HS-5 (cell line): ENCODE measurements around the gene PDGFC.

Experiments
- DNase-seq: peaks from one replicate; pipeline ENCODE4 v3.0.0-alpha.2; 2012; ENCODE audit warnings: low read depth

PDGFC gene

GRCh38 chr4:156829201-156829873 lies 142.3 kb downstream of the PDGFC start:
- DNase-seq, result no peak

- no peak for DNase-seq
Measured at GRCh38 chr4:156827519-156827918, 144.1 kb downstream of the PDGFC start.

DNA sequence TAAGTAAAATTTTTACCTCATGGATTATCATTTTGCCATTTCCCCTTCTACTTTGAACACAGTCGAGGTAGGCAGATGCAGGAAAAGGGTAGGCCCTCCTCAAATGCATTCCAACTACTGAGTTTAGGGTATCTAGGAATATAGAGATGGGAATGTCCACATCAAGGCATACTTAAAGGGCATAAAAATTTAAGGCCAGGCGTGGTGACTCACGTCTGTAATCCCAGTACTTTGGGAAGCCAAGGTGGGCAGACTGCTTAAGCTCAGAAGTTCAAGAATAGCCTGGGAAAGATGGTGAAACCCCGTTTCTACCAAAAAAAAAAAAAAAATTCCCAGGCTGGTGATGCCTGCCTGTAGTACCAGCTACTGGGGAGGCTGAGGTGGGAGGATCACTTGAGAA lies 146.5 kb downstream of the PDGFC start:
- no peak for DNase-seq

DNA sequence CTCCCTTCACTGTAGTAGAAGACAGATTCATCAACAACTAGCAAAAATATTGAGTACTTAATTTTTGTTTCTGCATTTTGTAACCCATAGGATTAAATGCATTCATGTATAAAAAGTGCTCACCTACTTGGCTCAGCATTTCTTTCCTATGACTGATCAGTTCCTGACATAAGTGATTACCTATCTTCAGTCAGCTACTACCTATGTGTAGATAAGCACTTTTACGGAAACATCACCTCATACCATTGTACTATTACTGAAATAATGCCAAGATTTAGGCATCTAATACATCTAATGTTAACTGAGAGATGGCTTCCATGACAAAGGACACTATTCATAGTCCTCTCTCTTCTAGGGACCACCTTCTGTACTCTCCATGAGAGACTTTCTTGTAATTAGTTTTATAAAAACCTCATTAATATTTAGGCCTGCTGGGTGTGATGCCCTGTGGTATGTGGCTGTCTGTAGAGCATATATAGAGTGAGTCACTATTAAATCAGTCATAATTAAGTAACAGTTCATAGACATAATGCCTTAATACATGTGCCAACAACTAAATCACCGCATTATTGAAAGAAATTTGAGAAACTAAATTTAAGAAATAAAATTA lies 147.0 kb downstream of the PDGFC start:
- no peak for DNase-seq

DNA sequence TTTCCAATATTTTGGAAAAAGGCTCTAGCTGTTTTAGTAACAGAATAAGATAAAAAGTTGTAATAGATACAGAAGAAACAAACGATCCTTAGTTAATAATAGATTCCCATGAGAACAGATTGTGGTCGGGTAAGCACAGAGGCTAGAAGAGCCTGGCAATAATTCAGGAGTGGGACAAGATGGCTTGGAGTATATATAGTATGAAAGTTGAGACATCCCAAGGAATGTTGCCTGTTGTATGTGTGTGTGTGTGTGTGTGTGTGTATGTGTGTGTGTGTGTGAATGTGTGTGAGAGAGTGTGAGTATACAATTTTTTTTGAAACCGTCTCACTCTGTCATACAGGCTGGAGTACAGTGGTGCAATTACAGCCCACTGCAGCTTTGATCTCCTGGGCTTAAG lies 150.7 kb downstream of the PDGFC start:
- no peak for DNase-seq

DNA sequence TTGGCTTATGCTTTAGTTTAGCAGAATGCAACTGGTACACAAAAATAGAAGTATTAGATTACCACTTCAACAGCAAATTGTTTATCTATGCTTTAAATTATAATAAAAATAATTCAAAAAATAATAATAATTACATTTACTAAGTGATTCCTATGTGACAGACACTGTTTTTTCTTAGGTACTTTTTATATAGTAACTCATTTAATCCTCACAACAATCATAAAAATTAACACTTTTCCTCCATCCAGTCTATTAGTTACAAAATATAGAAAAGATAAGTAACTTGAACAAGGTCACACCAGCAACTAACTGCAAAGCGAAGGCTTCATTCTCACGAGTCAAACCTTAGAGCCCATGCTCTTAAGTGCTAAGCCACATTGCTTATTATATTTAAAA lies 155.2 kb downstream of the PDGFC start:
- DNase-seq, result no peak

GRCh38 chr4:156815717-156816359 lies 155.8 kb downstream of the PDGFC start:
- DNase-seq, result no peak

GRCh38 chr4:156811963-156812362 lies 159.6 kb downstream of the PDGFC start:
- no peak for DNase-seq

- DNase-seq, result no peak
Measured at GRCh38 chr4:156811286-156811685, 160.3 kb downstream of the PDGFC start.

GRCh38 chr4:156805696-156806095 lies 165.9 kb downstream of the PDGFC start:
- no peak for DNase-seq

DNA sequence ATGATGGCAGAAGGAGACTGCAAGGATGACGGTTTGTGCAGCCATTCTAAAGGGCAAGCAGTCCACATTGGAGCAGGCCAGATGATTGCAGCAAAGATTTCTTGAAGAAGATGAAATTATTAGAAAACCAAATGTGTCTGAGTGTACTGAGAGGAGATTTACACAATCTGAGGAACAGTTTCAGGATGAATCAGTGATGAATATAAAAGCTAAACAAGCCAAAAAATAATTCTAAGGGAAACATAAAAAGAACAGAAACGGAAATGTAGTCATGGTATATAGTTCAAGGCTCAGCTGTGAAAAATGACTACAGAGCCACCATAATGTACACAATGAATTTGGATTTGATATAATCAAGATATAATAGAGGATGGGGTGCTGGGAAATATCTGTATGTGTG lies 168.5 kb downstream of the PDGFC start:
- peak; percentile 46 for DNase-seq

DNA sequence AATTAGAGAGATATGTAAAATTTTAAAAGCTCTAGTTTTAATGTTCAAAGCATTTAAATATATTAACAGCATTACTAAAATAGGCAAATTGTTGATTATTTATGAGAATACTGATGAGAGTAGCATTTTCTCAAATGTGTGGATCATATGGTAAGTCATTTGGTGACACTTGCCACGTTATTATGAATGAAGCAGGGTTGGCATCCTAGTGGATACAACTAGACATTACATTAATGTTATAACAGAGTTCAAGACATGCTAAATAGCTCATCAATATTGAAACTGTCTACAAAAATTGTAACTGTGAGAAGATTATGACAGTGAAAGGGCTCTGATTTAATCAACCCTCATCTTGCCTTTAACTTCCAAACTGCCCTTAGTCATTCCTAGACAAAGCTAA lies 171.1 kb downstream of the PDGFC start:
- no peak for DNase-seq

DNA sequence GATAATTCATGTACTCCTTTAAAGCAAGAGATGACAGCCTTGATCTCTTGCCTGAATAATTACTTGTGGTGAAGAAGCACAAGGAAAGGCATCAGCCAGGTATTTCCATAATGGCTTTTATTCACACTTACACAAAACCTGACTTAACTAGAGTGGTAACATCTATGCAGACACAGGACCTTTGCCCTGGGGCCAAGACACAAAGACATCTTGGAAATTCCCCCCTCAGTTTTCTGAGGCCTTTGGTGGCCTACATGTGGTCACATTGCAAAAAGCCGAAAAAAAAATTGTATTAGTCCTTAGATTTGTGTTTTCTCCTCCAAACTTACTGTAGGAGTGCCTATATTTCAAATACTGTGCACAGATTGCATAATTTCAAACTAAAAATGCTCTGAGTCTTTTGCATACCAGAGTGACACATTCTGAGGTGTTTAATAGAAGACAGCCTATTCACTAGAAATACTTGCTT lies 172.4 kb downstream of the PDGFC start:
- DNase-seq, result peak; percentile 70

- no peak for DNase-seq
Measured at GRCh38 chr4:156798438-156798837, 173.2 kb downstream of the PDGFC start.

GRCh38 chr4:156797206-156797605 lies 174.4 kb downstream of the PDGFC start:
- DNase-seq, result no peak

DNA sequence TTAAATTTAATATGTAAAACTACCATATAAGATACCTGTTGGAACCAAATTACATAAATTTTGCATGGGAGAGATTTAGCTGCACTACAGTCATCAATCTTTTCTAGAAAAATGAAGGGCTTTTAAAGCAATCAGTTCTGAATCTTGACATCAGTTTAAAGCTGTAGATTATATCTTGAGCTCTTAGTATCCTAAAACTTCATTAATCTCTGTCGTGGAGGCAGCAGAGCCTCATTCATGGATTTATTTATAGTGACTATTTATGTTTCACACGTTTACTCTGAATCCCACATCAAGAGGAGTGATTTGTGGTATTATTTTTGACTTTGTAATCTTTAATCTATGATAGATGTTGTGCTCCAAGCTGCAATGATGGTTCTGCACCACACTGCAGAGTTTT lies 175.9 kb downstream of the PDGFC start:
- DNase-seq, result no peak

GRCh38 chr4:156794863-156795262 lies 176.7 kb downstream of the PDGFC start:
- no peak for DNase-seq

DNA sequence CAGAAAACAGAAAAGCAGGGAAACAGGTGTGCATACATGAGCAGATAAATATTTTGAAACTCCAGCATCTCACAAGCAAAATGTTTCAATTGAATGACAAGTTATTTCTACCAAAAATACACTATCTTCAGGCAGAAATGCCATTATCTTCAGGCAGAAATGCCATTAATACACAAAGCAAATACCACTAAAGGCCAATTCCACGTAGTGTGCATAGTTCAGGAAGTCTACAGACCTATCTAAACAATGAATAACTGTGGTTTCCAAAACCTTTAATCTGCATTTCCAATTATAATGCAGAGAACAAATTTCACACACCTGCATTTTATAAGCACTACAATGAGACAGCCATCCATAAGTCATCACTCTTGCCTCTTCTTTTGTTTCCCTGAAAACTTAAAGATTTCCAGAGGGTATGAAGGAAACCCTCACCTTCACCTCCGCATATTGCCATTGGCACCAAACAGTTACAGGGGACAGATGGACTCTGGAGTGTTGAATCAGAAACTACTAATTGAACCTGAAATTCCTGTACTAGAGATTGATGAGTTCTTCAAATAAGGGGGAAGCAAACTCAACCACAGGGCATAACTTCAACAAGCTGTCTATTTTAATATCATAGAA lies 179.0 kb downstream of the PDGFC start:
- no peak for DNase-seq

DNA sequence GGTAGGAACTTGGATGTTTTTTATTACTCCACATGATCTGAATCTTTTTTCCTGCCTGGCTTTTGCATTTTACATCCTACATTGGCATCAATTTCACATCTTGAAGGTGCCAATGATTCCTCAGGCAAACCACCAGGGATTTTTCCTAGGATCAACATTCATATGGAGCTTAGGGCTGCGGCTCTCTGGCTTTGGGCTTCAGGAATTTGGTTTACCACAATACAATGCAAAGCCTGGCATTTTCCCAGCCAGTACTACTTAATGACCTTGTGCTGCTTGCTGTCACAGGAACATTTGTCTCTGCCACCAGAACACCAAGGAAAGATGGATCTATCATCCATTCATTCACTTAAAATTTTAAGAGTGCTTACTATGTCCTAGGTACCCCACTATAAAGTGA lies 180.7 kb downstream of the PDGFC start:
- DNase-seq, result peak; percentile 61

DNA sequence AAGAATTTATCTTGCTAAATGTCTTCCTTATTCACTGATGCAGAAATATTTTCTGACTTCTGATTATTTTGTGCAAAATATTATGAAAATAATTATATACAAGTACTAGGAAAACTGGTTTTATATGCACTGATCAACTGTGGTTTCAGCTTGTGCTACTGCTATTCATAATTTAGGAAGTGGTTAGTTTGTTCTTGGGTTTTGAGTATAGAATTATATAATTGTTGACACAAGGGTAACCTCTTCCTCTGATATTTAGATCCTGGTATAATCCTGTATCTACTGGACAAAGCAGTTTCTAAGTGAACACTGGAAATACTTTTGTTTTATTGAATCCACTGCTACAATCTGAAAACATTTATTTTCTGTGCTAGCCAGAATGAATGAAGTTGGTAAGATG lies 182.8 kb downstream of the PDGFC start:
- no peak for DNase-seq

- DNase-seq, result no peak
Measured at GRCh38 chr4:156786713-156787112, 184.9 kb downstream of the PDGFC start.

DNA sequence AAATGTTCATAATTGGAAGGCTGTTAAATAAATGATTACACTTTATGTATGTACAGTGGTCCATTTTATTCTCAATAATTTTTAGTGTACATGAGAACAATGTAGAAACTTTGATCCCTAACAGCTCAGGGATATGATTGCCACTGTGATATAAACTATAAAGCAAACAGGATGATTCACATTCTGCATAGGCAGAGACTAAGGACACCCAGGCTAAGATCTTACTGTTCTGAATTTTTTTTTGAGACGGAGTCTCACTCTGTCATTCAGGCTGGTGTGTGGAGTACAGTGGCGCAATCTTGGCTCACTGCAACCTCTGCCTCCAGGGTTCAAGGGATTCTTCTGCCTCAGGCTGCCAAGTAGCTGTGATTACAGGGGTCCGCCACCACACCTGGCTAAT lies 186.6 kb downstream of the PDGFC start:
- DNase-seq, result no peak

- no peak for DNase-seq
Measured at GRCh38 chr4:156783966-156784365, 187.6 kb downstream of the PDGFC start.
